SK-N-SH (cell line): ENCODE data around the gene KLF2. TPM values are rescaled to one million over a fixed set of nuclear protein-coding genes. Genes with fewer than 3 reads are reported as not detected.

ENCODE experiments used
- CTCF ChIA-PET: fragments of 300-600, 350-600 bp; formaldehyde crosslinking; extraction: SDS; loops from one replicate; lab custom pipeline; 2021; lab: Yijun Ruan, JAX
- POLR2A ChIA-PET: fragments of 350-600 bp; sonication (Branson Sonifier 250); formaldehyde crosslinking; extraction: SDS; loops from one replicate; lab custom pipeline; 2020; ENCODE audit warnings: antibody characterized with exemption, inconsistent platforms; lab: Yijun Ruan, JAX
- DNase-seq: peaks from one replicate; pipeline ENCODE4 v3.0.0; 2012
- H2AFZ ChIP-seq: fragments of 200-600 bp; sonication (generic); 2 replicates; pipeline ENCODE4 v1.8.1; 2016; ENCODE audit warnings: antibody characterized with exemption, mild to moderate bottlenecking, low read depth
- H3F3A ChIP-seq: fragments of 200-600 bp; sonication (generic); replicated peaks from 2 replicates; pipeline ENCODE3; 2016; ENCODE audit warnings: antibody characterized with exemption, mild to moderate bottlenecking; ENCODE audit not compliant: insufficient read depth
- H3K27ac ChIP-seq, 2 experiments: fragments of 200-500 bp in 1 of 2; fragments of 200-600 bp in 1 of 2; sonication (Bioruptor generic) in 1 of 2; sonication (generic), shearing (Covaris generic) in 1 of 2; 2 replicates each; pipeline versions ENCODE4 v1.5.1 to v1.6.1; 2014 to 2016; ENCODE audit warnings: low read depth in 2 of 2, inconsistent platforms in 1 of 2, low read length in 1 of 2, mild to moderate bottlenecking in 1 of 2, mixed read lengths in 1 of 2
- H3K27me3 ChIP-seq: fragments of 200-600 bp; sonication (generic), shearing (Covaris generic); 2 replicates; pipeline ENCODE4 v1.6.1; 2016; ENCODE audit warnings: mixed run types; ENCODE audit not compliant: insufficient read depth
- H3K36me3 ChIP-seq, 2 experiments: fragments of 200-500 bp in 1 of 2; fragments of 200-600 bp in 1 of 2; sonication (Bioruptor generic) in 1 of 2; sonication (generic) in 1 of 2; replicated peaks in 1 of 2; 2 replicates each; pipeline versions ENCODE3 to v1.5.1; 2014 to 2016; ENCODE audit warnings: low read length in 1 of 2, mild to moderate bottlenecking in 1 of 2; ENCODE audit not compliant: insufficient read depth in 2 of 2, control insufficient read depth in 1 of 2
- H3K4me1 ChIP-seq, 2 experiments: fragments of 200-500 bp in 1 of 2; fragments of 200-600 bp in 1 of 2; sonication (Bioruptor generic) in 1 of 2; sonication (generic), shearing (Covaris generic) in 1 of 2; 2 replicates each; pipeline versions ENCODE4 v1.5.1 to v1.6.1; 2014 to 2016; ENCODE audit warnings: low read depth in 1 of 2, low read length in 1 of 2, mixed run types in 1 of 2; ENCODE audit not compliant: insufficient read depth in 2 of 2, control insufficient read depth in 1 of 2
- H3K4me2 ChIP-seq: fragments of 200-600 bp; sonication (generic), shearing (Covaris generic); 2 replicates; pipeline ENCODE4 v1.6.1; 2017; ENCODE audit warnings: mixed run types
- H3K4me3 ChIP-seq, 2 experiments: fragments of 200-500 bp in 1 of 2; fragments of 200-600 bp in 1 of 2; sonication (Bioruptor generic) in 1 of 2; sonication (generic), shearing (Covaris generic) in 1 of 2; 2 replicates each; pipeline versions ENCODE4 v1.5.1 to v1.8.1; 2014 to 2016; ENCODE audit warnings: low read depth in 2 of 2, inconsistent platforms in 1 of 2, low read length in 1 of 2, mild to moderate bottlenecking in 1 of 2, mixed read lengths in 1 of 2, moderate library complexity in 1 of 2
- H3K79me2 ChIP-seq: fragments of 200-600 bp; sonication (generic); 2 replicates; pipeline ENCODE4 v1.8.1; 2017; ENCODE audit warnings: mild to moderate bottlenecking; ENCODE audit not compliant: insufficient read depth
- H3K9ac ChIP-seq: fragments of 200-600 bp; sonication (generic); 2 replicates; pipeline ENCODE4 v1.6.1; 2017; ENCODE audit warnings: mixed run types
- H3K9me2 ChIP-seq: fragments of 200-600 bp; sonication (generic); 2 replicates; pipeline ENCODE4 v1.6.1; 2017; ENCODE audit warnings: mixed run types
- H3K9me3 ChIP-seq: fragments of 200-600 bp; sonication (generic); 2 replicates; pipeline ENCODE4 v1.6.1; 2017; ENCODE audit warnings: mixed run types, mild to moderate bottlenecking, moderate library complexity
- H4K20me1 ChIP-seq: fragments of 200-600 bp; sonication (generic); 2 replicates; pipeline ENCODE4 v1.6.1; 2017; ENCODE audit warnings: mild to moderate bottlenecking, mixed run types; ENCODE audit not compliant: insufficient read depth
- CHD2 ChIP-seq: fragments of 150-350 bp; IDR thresholded peaks from 2 replicates; pipeline ENCODE4 v1.6.1; 2018; ENCODE audit warnings: low read length; ENCODE audit not compliant: partially characterized antibody
- ELF1 ChIP-seq: IDR thresholded peaks from 2 replicates; pipeline ENCODE4 v1.4.0; 2012
- FOXJ3 ChIP-seq: sonication (generic); formaldehyde crosslinking; IDR thresholded peaks from 2 replicates; pipeline ENCODE4 v1.5.1; 2020; ENCODE audit warnings: mild to moderate bottlenecking, missing genetic modification reagents
- FOXM1 ChIP-seq: IDR thresholded peaks from 2 replicates; pipeline ENCODE4 v1.4.0; 2012; ENCODE audit warnings: low read depth, mild to moderate bottlenecking
- GABPA ChIP-seq: IDR thresholded peaks from 2 replicates; pipeline ENCODE4 v1.4.0; 2012; ENCODE audit warnings: low read depth, mild to moderate bottlenecking
- JUND ChIP-seq: IDR thresholded peaks from 2 replicates; pipeline ENCODE4 v1.4.0; 2012
- MAX ChIP-seq: IDR thresholded peaks from 2 replicates; pipeline ENCODE4 v1.4.0; 2012; ENCODE audit warnings: low read depth
- MXI1 ChIP-seq: IDR thresholded peaks from 2 replicates; pipeline ENCODE4 v1.6.1; 2012; ENCODE audit warnings: mild to moderate bottlenecking, low read depth, low read length, improper control_type of control experiment
- NFIC ChIP-seq: IDR thresholded peaks from 2 replicates; pipeline ENCODE4 v1.4.0; 2012; ENCODE audit warnings: borderline replicate concordance
- PBX3 ChIP-seq: IDR thresholded peaks from 2 replicates; pipeline ENCODE4; 2012
- RAD21 ChIP-seq: IDR thresholded peaks from 2 replicates; pipeline ENCODE4 v1.6.1; 2012; ENCODE audit warnings: mild to moderate bottlenecking, low read length
- RCOR1 ChIP-seq: fragments of 150-350 bp; IDR thresholded peaks from 2 replicates; pipeline ENCODE4 v1.6.1; 2017; ENCODE audit warnings: antibody characterized with exemption, low read length
- RFX5 ChIP-seq: IDR thresholded peaks from 2 replicates; pipeline ENCODE4 v1.6.1; 2012; ENCODE audit warnings: mild to moderate bottlenecking, improper control_type of control experiment, low read length
- SIN3A ChIP-seq: IDR thresholded peaks from 2 replicates; pipeline ENCODE4 v1.6.1; 2012; ENCODE audit warnings: low read depth, mild to moderate bottlenecking, low read length, moderate library complexity, borderline replicate concordance
- TAF1 ChIP-seq: IDR thresholded peaks from 2 replicates; pipeline ENCODE4 v1.6.1; 2012; ENCODE audit warnings: low read depth, mild to moderate bottlenecking, low read length, moderate library complexity, borderline replicate concordance
- TEAD4 ChIP-seq: IDR thresholded peaks from 2 replicates; pipeline ENCODE4 v1.4.0; 2012; ENCODE audit warnings: mild to moderate bottlenecking, borderline replicate concordance; ENCODE audit not compliant: insufficient read depth
- YY1 ChIP-seq: IDR thresholded peaks from 2 replicates; pipeline ENCODE4 v1.4.0; 2012; ENCODE audit warnings: low read depth, mild to moderate bottlenecking
- WGBS: methylation state at CpG from one replicate; pipeline ENCODE4 v1.1.6; 2017; ENCODE audit warnings: low lambda C conversion rate; 5-methylcytosine and 5-hydroxymethylcytosine counted together
- polyA plus RNA-seq, 3 experiments: library from polyadenylated mRNA; depleted of rRNA; stranded (reverse); fragments of >200 nt; gene quantifications; 2 replicates each; pipeline ENCODE4 v1.2.3, GENCODE V29; 2012
- TF ChIP-seq, protein P1 (sequence below): IDR thresholded peaks from 2 replicates; pipeline ENCODE4 v1.4.0; 2012; ENCODE audit warnings: low read depth, borderline replicate concordance
- TF ChIP-seq, protein P2 (sequence below): fragments of 200-600 bp; sonication (generic); IDR thresholded peaks from 2 replicates; pipeline ENCODE4 v1.6.1; 2017; ENCODE audit warnings: antibody characterized with exemption, mild to moderate bottlenecking, moderate library complexity
- TF ChIP-seq, protein P3 (sequence below): IDR thresholded peaks from 2 replicates; pipeline ENCODE4 v1.4.0; 2012; ENCODE audit warnings: low read depth, borderline replicate concordance

KLF2 gene
- polyA plus RNA-seq, 1 of the 3 experiments (the other 2 are of a cell fraction), result 6.9 TPM

GRCh38 chr19:16326401-16327168 lies 2.0 kb downstream of the KLF2 start:
- Histone ChIP-seq H3K79me2 (peaks cover 19% of the 10 kb centered on the region; the same call in 1 of the 2 replicates), H3K9me3 (no peaks in the 10 kb centered on the region), H3K27ac (no peak overlapping the region), H3K9ac (peak overlapping the region; percentile 67), H4K20me1 (peaks cover 35% of the 10 kb centered on the region), H3K9me2 (no peaks in the 10 kb centered on the region), H3F3A (peaks cover 49% of the 10 kb centered on the region), H3K4me2 (peak overlapping the region; percentile 85), H3K4me3 (peak overlapping the region; percentile 52 to 53), H2AFZ (no peak overlapping the region), H3K4me1 (no peaks in the 10 kb centered on the region), H3K27me3 (peaks cover 27% of the 10 kb centered on the region; the same call in 1 of the 2 replicates), H3K36me3 (peaks cover 0 to 3% of the 10 kb centered on the region in 2 experiments)
- 42% methylated on average over 44 of the region's 58 CpGs for WGBS
- CTCF ChIA-PET, result no interaction called here
- no peak for TF ChIP-seq NFIC
- no peak for TF ChIP-seq PBX3
- TF ChIP-seq, protein P1, sequence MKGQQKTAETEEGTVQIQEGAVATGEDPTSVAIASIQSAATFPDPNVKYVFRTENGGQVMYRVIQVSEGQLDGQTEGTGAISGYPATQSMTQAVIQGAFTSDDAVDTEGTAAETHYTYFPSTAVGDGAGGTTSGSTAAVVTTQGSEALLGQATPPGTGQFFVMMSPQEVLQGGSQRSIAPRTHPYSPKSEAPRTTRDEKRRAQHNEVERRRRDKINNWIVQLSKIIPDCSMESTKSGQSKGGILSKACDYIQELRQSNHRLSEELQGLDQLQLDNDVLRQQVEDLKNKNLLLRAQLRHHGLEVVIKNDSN, result no peak
- TF ChIP-seq, protein P2, sequence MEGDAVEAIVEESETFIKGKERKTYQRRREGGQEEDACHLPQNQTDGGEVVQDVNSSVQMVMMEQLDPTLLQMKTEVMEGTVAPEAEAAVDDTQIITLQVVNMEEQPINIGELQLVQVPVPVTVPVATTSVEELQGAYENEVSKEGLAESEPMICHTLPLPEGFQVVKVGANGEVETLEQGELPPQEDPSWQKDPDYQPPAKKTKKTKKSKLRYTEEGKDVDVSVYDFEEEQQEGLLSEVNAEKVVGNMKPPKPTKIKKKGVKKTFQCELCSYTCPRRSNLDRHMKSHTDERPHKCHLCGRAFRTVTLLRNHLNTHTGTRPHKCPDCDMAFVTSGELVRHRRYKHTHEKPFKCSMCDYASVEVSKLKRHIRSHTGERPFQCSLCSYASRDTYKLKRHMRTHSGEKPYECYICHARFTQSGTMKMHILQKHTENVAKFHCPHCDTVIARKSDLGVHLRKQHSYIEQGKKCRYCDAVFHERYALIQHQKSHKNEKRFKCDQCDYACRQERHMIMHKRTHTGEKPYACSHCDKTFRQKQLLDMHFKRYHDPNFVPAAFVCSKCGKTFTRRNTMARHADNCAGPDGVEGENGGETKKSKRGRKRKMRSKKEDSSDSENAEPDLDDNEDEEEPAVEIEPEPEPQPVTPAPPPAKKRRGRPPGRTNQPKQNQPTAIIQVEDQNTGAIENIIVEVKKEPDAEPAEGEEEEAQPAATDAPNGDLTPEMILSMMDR, result no peak
- TF ChIP-seq CHD2, result no peak
- no peak for TF ChIP-seq RFX5
- TF ChIP-seq RAD21, result no peak
- no peak for TF ChIP-seq MAX
- TF ChIP-seq SIN3A, result no peak
- no peak for TF ChIP-seq MXI1
- TF ChIP-seq TAF1, result no peak
- TF ChIP-seq YY1, result no peak
- TF ChIP-seq, protein P3, sequence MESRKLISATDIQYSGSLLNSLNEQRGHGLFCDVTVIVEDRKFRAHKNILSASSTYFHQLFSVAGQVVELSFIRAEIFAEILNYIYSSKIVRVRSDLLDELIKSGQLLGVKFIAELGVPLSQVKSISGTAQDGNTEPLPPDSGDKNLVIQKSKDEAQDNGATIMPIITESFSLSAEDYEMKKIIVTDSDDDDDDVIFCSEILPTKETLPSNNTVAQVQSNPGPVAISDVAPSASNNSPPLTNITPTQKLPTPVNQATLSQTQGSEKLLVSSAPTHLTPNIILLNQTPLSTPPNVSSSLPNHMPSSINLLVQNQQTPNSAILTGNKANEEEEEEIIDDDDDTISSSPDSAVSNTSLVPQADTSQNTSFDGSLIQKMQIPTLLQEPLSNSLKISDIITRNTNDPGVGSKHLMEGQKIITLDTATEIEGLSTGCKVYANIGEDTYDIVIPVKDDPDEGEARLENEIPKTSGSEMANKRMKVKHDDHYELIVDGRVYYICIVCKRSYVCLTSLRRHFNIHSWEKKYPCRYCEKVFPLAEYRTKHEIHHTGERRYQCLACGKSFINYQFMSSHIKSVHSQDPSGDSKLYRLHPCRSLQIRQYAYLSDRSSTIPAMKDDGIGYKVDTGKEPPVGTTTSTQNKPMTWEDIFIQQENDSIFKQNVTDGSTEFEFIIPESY, result no peak
- no peak for TF ChIP-seq GABPA
- no peak for TF ChIP-seq RCOR1
- no peak for TF ChIP-seq TEAD4
- TF ChIP-seq ELF1, result no peak
- no peak for TF ChIP-seq FOXM1
- no peak for TF ChIP-seq JUND
- no peak for TF ChIP-seq FOXJ3 (CRISPR knock-in tag)
- POLR2A ChIA-PET, result no interaction called here
- no peak for DNase-seq
